ENCODE measurements around the gene RBM34. TPM values are rescaled to one million over a fixed set of nuclear protein-coding genes. Genes with fewer than 3 reads are reported as not detected.
"Not testable (repeated sequence)": the region's sequence is repeated elsewhere in the genome, so short reads cannot be mapped to it uniquely, and the experiment has no call there.

Gene RBM34
- total RNA-seq, 2 donors from 2014 or later = 127 to 128 TPM

DNA sequence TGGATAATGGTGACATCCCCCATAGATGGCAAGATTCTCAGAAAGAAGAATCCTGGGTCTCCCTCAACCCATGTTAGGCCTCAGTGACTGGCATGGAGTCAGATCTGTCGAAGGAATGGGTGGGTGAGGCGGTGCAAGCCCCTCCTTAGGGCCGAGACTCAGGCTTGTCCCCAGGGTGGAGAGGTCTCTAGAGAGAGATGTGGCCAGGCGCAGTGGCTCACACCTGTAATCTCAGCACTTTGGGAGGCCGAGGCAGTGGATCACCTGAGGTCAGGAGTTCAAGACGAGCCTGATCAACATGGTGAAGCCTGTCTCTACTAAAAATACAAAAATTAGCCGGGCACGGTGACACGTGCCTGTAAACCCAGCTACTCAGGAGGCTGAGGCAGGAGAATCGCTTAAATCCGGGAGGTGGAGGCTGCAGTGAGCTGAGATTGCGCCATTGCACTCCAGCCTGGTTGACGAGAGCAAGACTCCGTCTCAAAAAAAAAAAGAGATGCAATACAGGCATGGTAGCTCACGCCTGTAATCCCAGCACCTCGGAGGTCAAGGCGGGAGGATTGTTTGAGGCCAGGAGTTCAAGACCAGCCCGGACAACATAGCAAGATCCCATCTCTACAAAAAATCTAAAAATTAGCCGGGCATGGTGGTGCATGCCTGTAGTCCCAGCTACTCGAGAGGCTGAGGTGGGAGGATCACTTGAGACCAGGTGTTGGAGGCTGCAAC, 69.6 kb downstream of the RBM34 start:
- H3K9me3 Mint-ChIP-seq, DNase-seq, H3K27ac Mint-ChIP-seq: not testable (repeated sequence)

GRCh38 chr1:235090406-235091069, 70.5 kb downstream of the RBM34 start:
- DNase-seq (no peak), ATAC-seq (replicated peaks in 1 of 2) (no peak)
- H3K4me3 Mint-ChIP-seq = no peak overlapping the region

More for the DNA sequence above, 69.6 kb downstream of the RBM34 start:
- peaks cover 15% of the 10 kb centered on the region for H3K4me1 Mint-ChIP-seq (ENCODE audit: low read depth)
- H3K36me3 Mint-ChIP-seq (ENCODE audit: insufficient read depth in 2 of 2); H3K4me3 Mint-ChIP-seq; H3K27me3 Mint-ChIP-seq (ENCODE audit: low read depth); ATAC-seq (replicated peaks in 1 of 2): not testable (repeated sequence)

DNA sequence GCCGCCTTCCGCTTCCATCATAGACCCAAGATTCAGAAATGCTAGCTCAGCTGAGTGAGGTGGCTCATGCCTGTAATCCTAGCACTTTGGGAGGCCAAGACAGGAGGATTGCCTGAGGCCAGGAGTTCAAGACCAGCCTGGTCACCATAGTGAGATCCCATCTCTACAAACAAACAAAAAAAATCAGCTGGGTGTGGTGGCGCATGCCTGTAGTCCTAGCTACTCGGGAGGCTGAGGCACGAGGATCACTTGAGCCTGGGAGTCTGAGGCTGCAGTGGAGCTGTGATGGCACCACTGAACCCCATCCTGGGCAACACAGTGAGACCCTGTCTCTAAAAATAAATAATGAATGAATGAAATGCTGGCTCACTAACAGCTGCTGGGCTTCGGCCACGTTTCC, 72.1 kb downstream of the RBM34 start:
- no peak overlapping the region for H3K27ac Mint-ChIP-seq
- ATAC-seq (replicated peaks in 1 of 2) (no peak), DNase-seq (no peak)
- no peaks in the 10 kb centered on the region for H3K27me3 Mint-ChIP-seq (ENCODE audit: low read depth)
- peaks cover 15% of the 10 kb centered on the region for H3K4me1 Mint-ChIP-seq (ENCODE audit: low read depth)
- no peak overlapping the region for H3K4me3 Mint-ChIP-seq
- H3K36me3 Mint-ChIP-seq (ENCODE audit: insufficient read depth in 2 of 2) = no peaks in the 10 kb centered on the region
- H3K9me3 Mint-ChIP-seq = no peaks in the 10 kb centered on the region

More at GRCh38 chr1:235090406-235091069, 70.5 kb downstream of the RBM34 start:
- no peaks in the 10 kb centered on the region for H3K36me3 Mint-ChIP-seq (ENCODE audit: insufficient read depth in 2 of 2)
- H3K27ac Mint-ChIP-seq = no peak overlapping the region
- peaks cover 15% of the 10 kb centered on the region for H3K4me1 Mint-ChIP-seq (ENCODE audit: low read depth)
- no peaks in the 10 kb centered on the region for H3K27me3 Mint-ChIP-seq (ENCODE audit: low read depth)
- no peaks in the 10 kb centered on the region for H3K9me3 Mint-ChIP-seq

DNA sequence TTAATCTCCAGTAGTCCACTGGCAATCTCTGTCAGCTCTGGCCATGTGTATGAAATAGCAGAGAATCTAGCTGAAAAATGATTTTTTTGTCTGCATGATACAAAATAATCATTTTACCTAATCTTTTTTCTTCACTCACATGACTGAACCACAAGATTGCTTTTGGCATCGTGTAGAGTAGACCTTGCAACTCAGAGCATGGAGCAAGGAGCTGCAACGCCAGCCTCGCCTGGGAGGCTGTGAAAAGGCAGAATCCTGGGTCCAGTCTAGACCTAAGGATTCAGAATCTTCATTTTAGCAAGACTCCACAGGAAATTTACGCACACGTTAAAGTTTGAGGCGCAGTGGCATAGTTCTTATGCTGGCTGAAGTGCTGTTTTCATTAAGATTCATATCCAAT, 72.6 kb downstream of the RBM34 start:
- Mint-ChIP-seq H3K27ac (no peak overlapping the region), H3K36me3 (ENCODE audit: insufficient read depth in 2 of 2) (no peaks in the 10 kb centered on the region), H3K4me1 (ENCODE audit: low read depth) (peaks cover 15% of the 10 kb centered on the region), H3K27me3 (ENCODE audit: low read depth) (no peaks in the 10 kb centered on the region), H3K9me3 (no peaks in the 10 kb centered on the region), H3K4me3 (no peak overlapping the region)
- no peak for DNase-seq
- ATAC-seq (replicated peaks in 1 of 2) = no peak

- DNase-seq = no peak
- Mint-ChIP-seq H3K36me3 (ENCODE audit: insufficient read depth in 2 of 2) (no peaks in the 10 kb centered on the region), H3K9me3 (no peaks in the 10 kb centered on the region), H3K4me3 (no peak overlapping the region), H3K4me1 (ENCODE audit: low read depth) (peaks cover 15% of the 10 kb centered on the region), H3K27ac (no peak overlapping the region), H3K27me3 (ENCODE audit: low read depth) (no peaks in the 10 kb centered on the region)
- ATAC-seq (replicated peaks in 1 of 2) = no peak
Observed at GRCh38 chr1:235087906-235088305, 73.1 kb downstream of the RBM34 start.

GRCh38 chr1:235085411-235086117, 75.5 kb downstream of the RBM34 start:
- H3K36me3 Mint-ChIP-seq (ENCODE audit: insufficient read depth in 2 of 2); DNase-seq; ATAC-seq (replicated peaks in 1 of 2); H3K4me3 Mint-ChIP-seq; H3K27me3 Mint-ChIP-seq (ENCODE audit: low read depth); H3K9me3 Mint-ChIP-seq; H3K27ac Mint-ChIP-seq: not testable (repeated sequence)
- peaks cover 15% of the 10 kb centered on the region for H3K4me1 Mint-ChIP-seq (ENCODE audit: low read depth)

Other genes with a start within 250 kb of the RBM34 start
- gene TOMM20, start 32.4 kb downstream of the RBM34 start, total RNA-seq = 100 to 1,000 TPM; 140 to 154 TPM
- 10 to 100 TPM; 65.5 to 68.4 TPM for gene ARID4B, start 166.9 kb upstream of the RBM34 start, total RNA-seq
- gene GGPS1, start 167.3 kb upstream of the RBM34 start, total RNA-seq = 10 to 100 TPM; 57.2 to 60.4 TPM
- 10 to 100 TPM; 27.7 to 37.3 TPM for gene TBCE, start 206.2 kb upstream of the RBM34 start, total RNA-seq

All from activated T-cell treated with anti-CD3 and anti-CD28 coated beads, Interleukin-2, amount 50 U/mL, for 72 hours (primary cell).